H1 (cell line): ENCODE measurements around the gene SHISA6. TPM values are rescaled to one million over a fixed set of nuclear protein-coding genes. Genes with fewer than 3 reads are reported as not detected.

Experiments
- CTCF ChIA-PET: fragments of 300-600 bp; sonication (Branson Sonifier 250); formaldehyde crosslinking; loops from one replicate; lab custom pipeline; 2021; ENCODE audit not compliant: partially characterized antibody; lab: Charles Lee
- POLR2A ChIA-PET: fragments of 300-600 bp; sonication (Branson Sonifier 250); formaldehyde crosslinking; loops from one replicate; lab custom pipeline; 2021; ENCODE audit warnings: inconsistent platforms; ENCODE audit not compliant: partially characterized antibody; lab: Charles Lee
- DNase-seq, 2 experiments: peaks; one replicate each; pipeline versions ENCODE4 v3.0.0 to v3.0.0-alpha.2; 2010 to 2022; ENCODE audit warnings: low spot score in 2 of 2, low read depth in 1 of 2, mixed read lengths in 1 of 2
- FAIRE-seq: peaks from 2 replicates; lab custom pipeline; 2011; peaks lifted over from hg19 to GRCh38; lab: Jason Lieb, UNC
- H2AFZ ChIP-seq: 2 replicates; pipeline ENCODE4 v1.8.1; 2012; ENCODE audit warnings: low read length, inconsistent platforms
- H2AK5ac ChIP-seq: 2 replicates; pipeline ENCODE4 v1.6.1; 2013; ENCODE audit warnings: low read depth, low read length
- H2BK120ac ChIP-seq: replicated peaks from 2 replicates; pipeline ENCODE3; 2013; ENCODE audit warnings: low read depth, low read length, inconsistent platforms
- H2BK12ac ChIP-seq: 2 replicates; pipeline ENCODE4 v1.6.1; 2013; ENCODE audit warnings: low read depth, low read length
- H2BK15ac ChIP-seq: 2 replicates; pipeline ENCODE4 v1.6.1; 2013; ENCODE audit warnings: low read length
- H2BK20ac ChIP-seq: 2 replicates; pipeline ENCODE4 v1.6.1; 2013; ENCODE audit warnings: low read length
- H2BK5ac ChIP-seq: 2 replicates; pipeline ENCODE4 v1.6.1; 2013; ENCODE audit warnings: low read depth, low read length
- H3K14ac ChIP-seq: 2 replicates; pipeline ENCODE4 v1.6.1; 2013; ENCODE audit warnings: inconsistent platforms; ENCODE audit not compliant: insufficient read length
- H3K18ac ChIP-seq: 2 replicates; pipeline ENCODE4 v1.6.1; 2013; ENCODE audit warnings: low read length; ENCODE audit errors: extremely low read depth
- H3K23ac ChIP-seq: 2 replicates; pipeline ENCODE4 v1.6.1; 2013; ENCODE audit warnings: inconsistent platforms; ENCODE audit not compliant: insufficient read length
- H3K23me2 ChIP-seq: 2 replicates; pipeline ENCODE4 v1.6.1; 2013; ENCODE audit warnings: low read depth, low read length
- H3K27ac ChIP-seq: 2 replicates; pipeline ENCODE4 v1.6.1; 2011; ENCODE audit warnings: low read depth, low read length, inconsistent platforms
- H3K27me3 ChIP-seq, 4 experiments: replicated peaks in 1 of 4; 1 replicate in 1 of 4; 2 replicates in 3 of 4; pipeline versions ENCODE4 v1.6.1 to v1.8.1; 2011 to 2013; ENCODE audit warnings: low read length in 3 of 4, mild to moderate bottlenecking in 3 of 4, inconsistent platforms in 2 of 4, mixed read lengths in 2 of 4, moderate library complexity in 1 of 4; ENCODE audit not compliant: control insufficient read depth in 3 of 4, insufficient read depth in 3 of 4; ENCODE audit errors: extremely low read depth in 1 of 4
- H3K36me3 ChIP-seq, 4 experiments: 2 replicates each; pipeline versions ENCODE4 v1.6.1 to v1.8.1; 2011 to 2013; ENCODE audit warnings: mild to moderate bottlenecking in 4 of 4, low read length in 3 of 4, moderate library complexity in 2 of 4, control low read depth in 1 of 4, inconsistent platforms in 1 of 4; ENCODE audit not compliant: insufficient read depth in 4 of 4, control insufficient read depth in 2 of 4
- H3K4ac ChIP-seq: replicated peaks from 2 replicates; pipeline ENCODE3; 2013; ENCODE audit warnings: low read length, low read depth, mixed read lengths, inconsistent platforms; ENCODE audit not compliant: insufficient read length
- H3K4me1 ChIP-seq, 4 experiments: replicated peaks in 1 of 4; 1 replicate in 1 of 4; 2 replicates in 3 of 4; pipeline versions ENCODE4 v1.6.1 to v1.8.1; 2011 to 2013; ENCODE audit warnings: low read length in 3 of 4, inconsistent platforms in 2 of 4, mixed read lengths in 1 of 4; ENCODE audit not compliant: insufficient read depth in 4 of 4, control insufficient read depth in 3 of 4
- H3K4me2 ChIP-seq, 2 experiments: 2 replicates each; pipeline versions ENCODE4 v1.6.1 to v1.8.1; 2011 to 2013; ENCODE audit warnings: low read depth in 2 of 2, low read length in 2 of 2, control low read depth in 1 of 2, inconsistent platforms in 1 of 2, mild to moderate bottlenecking in 1 of 2; ENCODE audit not compliant: insufficient read depth in 1 of 2
- H3K4me3 ChIP-seq, 4 experiments: fragments of 200-600, 300-600 bp in 1 of 4; sonication (generic), shearing (Covaris generic), sonication (Bioruptor Twin) in 1 of 4; 2 replicates each; pipeline versions ENCODE4 v1.5.1 to v1.8.1; 2011 to 2016; ENCODE audit warnings: low read length in 4 of 4, low read depth in 3 of 4, control low read depth in 2 of 4, inconsistent platforms in 2 of 4, mild to moderate bottlenecking in 2 of 4, mixed read lengths in 1 of 4, moderate library complexity in 1 of 4; ENCODE audit not compliant: insufficient read depth in 2 of 4; ENCODE audit errors: extremely low read depth in 1 of 4
- H3K56ac ChIP-seq: replicated peaks from 2 replicates; pipeline ENCODE3; 2013; ENCODE audit warnings: low read depth, mild to moderate bottlenecking, mixed read lengths, low read length, inconsistent platforms; ENCODE audit not compliant: insufficient read length
- H3K79me1 ChIP-seq: 2 replicates; pipeline ENCODE4 v1.6.1; 2013; ENCODE audit warnings: low read depth, low read length, control low read depth
- H3K79me2 ChIP-seq, 2 experiments: 2 replicates each; pipeline versions ENCODE4 v1.6.1 to v1.8.1; 2012 to 2013; ENCODE audit warnings: low read length in 2 of 2, mild to moderate bottlenecking in 2 of 2, inconsistent platforms in 1 of 2; ENCODE audit not compliant: insufficient read depth in 2 of 2, control insufficient read depth in 1 of 2
- H3K9ac ChIP-seq, 4 experiments: replicated peaks in 1 of 4; 1 replicate in 1 of 4; 2 replicates in 3 of 4; pipeline versions ENCODE4 v1.6.1 to v1.8.1; 2011 to 2013; ENCODE audit warnings: low read depth in 3 of 4, low read length in 3 of 4, control low read depth in 2 of 4, mild to moderate bottlenecking in 2 of 4, moderate library complexity in 2 of 4, inconsistent platforms in 1 of 4; ENCODE audit errors: extremely low read depth in 1 of 4
- H3K9me3 ChIP-seq, 2 experiments: 2 replicates each; pipeline versions ENCODE4 v1.6.1 to v1.8.1; 2012 to 2013; ENCODE audit warnings: mild to moderate bottlenecking in 2 of 2, moderate library complexity in 2 of 2, control low read depth in 1 of 2, inconsistent platforms in 1 of 2, low read depth in 1 of 2, low read length in 1 of 2, mixed read lengths in 1 of 2; ENCODE audit not compliant: insufficient read depth in 2 of 2
- H4K20me1 ChIP-seq, 2 experiments: replicated peaks in 1 of 2; 2 replicates each; pipeline versions ENCODE3 to v1.8.1; 2011 to 2013; ENCODE audit warnings: inconsistent platforms in 2 of 2, low read length in 2 of 2, mild to moderate bottlenecking in 1 of 2; ENCODE audit not compliant: insufficient read depth in 2 of 2, control insufficient read depth in 1 of 2
- H4K5ac ChIP-seq: 2 replicates; pipeline ENCODE4 v1.6.1; 2013; ENCODE audit warnings: low read length, low read depth, mixed read lengths, inconsistent platforms; ENCODE audit not compliant: insufficient read length
- H4K8ac ChIP-seq: 2 replicates; pipeline ENCODE4 v1.8.0; 2013; ENCODE audit warnings: mild to moderate bottlenecking, moderate library complexity, low read length, inconsistent platforms; ENCODE audit not compliant: insufficient read depth; ENCODE audit errors: extremely low read depth
- H4K91ac ChIP-seq: replicated peaks from 2 replicates; pipeline ENCODE3; 2013; ENCODE audit warnings: low read length, mixed read lengths, inconsistent platforms; ENCODE audit not compliant: insufficient read length
- WGBS, 2 experiments: shearing (Covaris generic) in 1 of 2; methylation state at CpG; one replicate each; pipeline versions ENCODE4 v1.1.6 to v1.1.7; 2013 to 2015; ENCODE audit warnings: low lambda C conversion rate in 2 of 2, mixed read lengths in 2 of 2, inconsistent platforms in 1 of 2, low coverage in 1 of 2, missing lambda C conversion rate in 1 of 2; ENCODE audit not compliant: insufficient replicate concordance in 2 of 2, insufficient coverage in 1 of 2, insufficient read length in 1 of 2; ENCODE audit errors: extremely low coverage in 1 of 2, missing lambda C conversion rate in 1 of 2; 5-methylcytosine and 5-hydroxymethylcytosine counted together
- polyA plus RNA-seq, 7 experiments: library from polyadenylated mRNA; depleted of rRNA in 3 of 7; stranded (reverse) in 5 of 7; unstranded in 2 of 7; fragments of >200 nt in 5 of 7; fragments of 200-250 nt in 2 of 7; gene quantifications; 1 replicate in 5 of 7; 2 replicates in 1 of 7; 4 replicates in 1 of 7; pipeline versions ENCODE4 v1.2.1 to v1.2.3, GENCODE V29; 2011 to 2013; ENCODE audit warnings: missing spikeins in 2 of 7, mixed read lengths in 2 of 7
- total RNA-seq: library from RNA; stranded (reverse); fragmentation: NEBNext Ultra II Directional; extraction: Animal tissue kit (Norgen Biotek cat#: 25700); gene quantifications from 2 replicates; pipeline ENCODE4 v1.2.1, GENCODE V29; 2021
- TF ChIP-seq, protein P1 (sequence below): IDR thresholded peaks from 2 replicates; pipeline ENCODE4 v1.6.1; 2011; ENCODE audit warnings: low read length, improper control_type of control experiment

Gene SHISA6
- total and polyA plus RNA-seq, 2 of the 8 experiments (the other 6 are each of a cell fraction or from before 2014, with no cell fraction given) = 2.9 to 4.8 TPM

DNA sequence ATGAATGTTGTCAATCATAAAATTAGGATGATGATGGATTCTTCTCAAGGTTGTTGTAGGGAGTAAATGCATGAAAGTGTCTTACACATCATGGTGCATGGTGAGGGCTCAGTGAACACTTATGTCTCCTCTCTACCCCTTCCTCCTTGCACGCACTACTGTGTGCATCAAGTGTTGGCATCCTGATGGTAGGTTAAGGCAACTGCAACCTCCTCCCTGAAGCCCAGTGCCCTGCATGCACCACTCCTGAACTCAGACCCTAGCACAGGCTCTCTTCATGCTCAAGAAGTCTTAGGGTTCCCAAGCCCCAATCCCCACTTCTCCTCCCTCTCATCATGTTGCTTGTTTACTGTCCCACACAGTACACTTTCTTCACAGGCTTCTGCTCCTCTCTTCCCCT, 251.5 kb downstream of the SHISA6 start:
- no peak overlapping the region for H3K56ac ChIP-seq
- no peak overlapping the region for H4K5ac ChIP-seq
- H4K91ac ChIP-seq = no peak overlapping the region
- H3K18ac ChIP-seq = no peak overlapping the region
- no peak overlapping the region for H2BK12ac ChIP-seq
- H3K23ac ChIP-seq = no peak overlapping the region
- H2BK120ac ChIP-seq = no peak overlapping the region
- H2AFZ ChIP-seq = no peak overlapping the region
- ChIA-PET POLR2A (no interaction called here), CTCF (interaction anchor here (0.6 kb wide), 1 partner anchor 549 kb away, joined by 3 read pairs; no protein-coding TSS in a partner anchor)
- FAIRE-seq (no peak), DNase-seq (no peak)
- H3K23me2 ChIP-seq = peaks cover 4% of the 10 kb centered on the region; the same call in 1 of the 2 replicates
- no peaks in the 10 kb centered on the region; a peak in 1 of 7 replicates for H3K27me3 ChIP-seq
- H3K9me3 ChIP-seq = no peaks in the 10 kb centered on the region
- H2BK20ac ChIP-seq = no peak overlapping the region
- peaks cover 0 to 11% (median 5%) of the 10 kb centered on the region in 4 experiments; a peak in 5 of 7 replicates for H3K4me1 ChIP-seq
- no peak overlapping the region for H2AK5ac ChIP-seq
- H3K79me2 ChIP-seq = no peaks in the 10 kb centered on the region
- no peaks in the 10 kb centered on the region for H3K79me1 ChIP-seq
- H3K4me3 ChIP-seq = no peak overlapping the region
- H3K4me2 ChIP-seq = no peak overlapping the region
- H3K27ac ChIP-seq = no peak overlapping the region
- no peak overlapping the region for H4K8ac ChIP-seq
- no peak overlapping the region for H3K14ac ChIP-seq
- H3K9ac ChIP-seq = no peak overlapping the region
- WGBS, 2 experiments = 100% methylated on average over 1 of the region's 1 CpG; no CpG with 5 or more reads in 1 of the 2 experiments
- TF ChIP-seq, protein P1, sequence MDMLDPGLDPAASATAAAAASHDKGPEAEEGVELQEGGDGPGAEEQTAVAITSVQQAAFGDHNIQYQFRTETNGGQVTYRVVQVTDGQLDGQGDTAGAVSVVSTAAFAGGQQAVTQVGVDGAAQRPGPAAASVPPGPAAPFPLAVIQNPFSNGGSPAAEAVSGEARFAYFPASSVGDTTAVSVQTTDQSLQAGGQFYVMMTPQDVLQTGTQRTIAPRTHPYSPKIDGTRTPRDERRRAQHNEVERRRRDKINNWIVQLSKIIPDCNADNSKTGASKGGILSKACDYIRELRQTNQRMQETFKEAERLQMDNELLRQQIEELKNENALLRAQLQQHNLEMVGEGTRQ = no peak
- H2BK15ac ChIP-seq = no peak overlapping the region
- no peaks in the 10 kb centered on the region for H4K20me1 ChIP-seq
- H3K36me3 ChIP-seq = no peaks in the 10 kb centered on the region
- H2BK5ac ChIP-seq = no peak overlapping the region
- no peak overlapping the region for H3K4ac ChIP-seq
